Measurements from ENCODE around the gene ALKBH7. TPM values are rescaled to one million over a fixed set of nuclear protein-coding genes. Genes with fewer than 3 reads are reported as not detected.

The ALKBH7 gene
- total RNA-seq, 4 donors from 2014 or later = 41.9 to 75.1 (median 45.7) TPM

DNA sequence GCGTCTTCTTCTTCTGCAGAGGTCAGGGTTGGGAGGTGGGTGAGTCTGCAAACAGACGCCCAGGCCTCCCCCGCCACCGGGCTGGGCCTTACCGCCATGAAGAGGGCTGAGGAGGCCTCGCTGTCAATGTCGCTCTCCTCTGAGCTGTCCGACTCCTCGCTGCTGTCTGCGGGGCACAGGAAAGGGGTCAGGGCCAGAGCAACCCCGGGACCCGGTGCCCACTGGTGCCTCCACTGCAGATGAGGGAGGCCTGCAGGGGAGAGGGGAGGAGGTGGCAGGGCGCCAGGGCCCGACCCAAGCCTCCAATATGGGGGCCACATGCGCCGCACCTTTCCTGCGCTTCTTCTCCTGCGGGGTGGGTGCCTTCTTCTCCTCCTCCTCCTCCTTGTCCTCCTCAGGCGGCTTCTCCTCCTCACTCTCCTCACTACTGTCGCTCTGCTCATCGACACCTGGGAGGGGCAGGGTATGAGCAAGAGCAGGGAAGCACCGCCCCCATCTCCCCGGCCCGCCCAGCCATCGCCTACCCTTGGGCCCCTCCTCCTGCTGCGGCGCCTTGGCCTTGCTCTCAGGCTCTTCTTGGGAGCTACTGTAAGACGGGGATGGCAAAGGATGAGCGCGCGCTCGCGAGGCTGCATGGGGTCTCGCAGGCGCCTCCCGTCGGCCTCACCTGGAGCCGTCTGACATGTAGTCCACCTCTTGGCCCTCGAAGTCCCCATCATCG lies 8.6 kb downstream of the ALKBH7 start:
- Histone ChIP-seq H3K4me1 (peaks cover 0 to 27% (median 11%) of the 10 kb centered on the region in 3 donors), H3K4me3 (no peak overlapping the region), H3K27ac (no peak overlapping the region), H3K9me3 (peaks cover 0 to 6% (median 0%) of the 10 kb centered on the region in 3 donors), H3K27me3 (no peaks in the 10 kb centered on the region), H3K36me3 (peaks cover 0 to 77% of the 10 kb centered on the region in 2 donors)
- 92% methylated on average over 9 of the region's 40 CpGs; no CpG with 5 or more reads in 1 of the 2 donors for WGBS, 2 donors (ENCODE audit: low coverage in 1 of 2)
- TF ChIP-seq EP300 (IDR thresholded peaks at IDR 0.05) (no peak), POLR2A (IDR thresholded peaks at IDR 0.05) (no peak), POLR2AphosphoS5 (IDR thresholded peaks at IDR 0.05) (no peak)
- no peak for ATAC-seq

DNA sequence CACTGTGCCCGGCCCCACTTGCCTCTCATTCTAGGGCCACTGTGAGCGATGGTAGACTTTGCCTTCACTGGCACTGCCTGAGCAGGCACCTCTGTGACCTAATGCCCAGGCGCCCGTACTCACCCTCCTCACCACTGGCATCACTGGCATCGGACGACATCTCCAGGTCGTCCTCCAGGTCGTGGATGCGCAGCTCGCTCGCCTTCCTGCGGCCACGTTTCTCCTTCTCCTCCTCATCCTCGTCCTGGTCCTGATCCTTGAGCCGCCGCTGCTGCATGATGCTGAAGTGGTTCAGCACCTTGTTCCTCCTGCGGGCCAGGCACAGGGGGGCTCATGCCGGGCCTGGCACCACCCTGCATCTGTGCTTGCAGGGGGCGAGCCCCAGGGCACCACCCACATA lies 10.6 kb downstream of the ALKBH7 start:
- H3K9me3 ChIP-seq = peaks cover 0 to 6% (median 0%) of the 10 kb centered on the region in 3 donors
- H3K27ac ChIP-seq = no peak overlapping the region
- no peak overlapping the region for H3K4me3 ChIP-seq
- no peak for ATAC-seq
- H3K36me3 ChIP-seq = peaks cover 0 to 97% of the 10 kb centered on the region in 2 donors
- TF ChIP-seq, protein P1, sequence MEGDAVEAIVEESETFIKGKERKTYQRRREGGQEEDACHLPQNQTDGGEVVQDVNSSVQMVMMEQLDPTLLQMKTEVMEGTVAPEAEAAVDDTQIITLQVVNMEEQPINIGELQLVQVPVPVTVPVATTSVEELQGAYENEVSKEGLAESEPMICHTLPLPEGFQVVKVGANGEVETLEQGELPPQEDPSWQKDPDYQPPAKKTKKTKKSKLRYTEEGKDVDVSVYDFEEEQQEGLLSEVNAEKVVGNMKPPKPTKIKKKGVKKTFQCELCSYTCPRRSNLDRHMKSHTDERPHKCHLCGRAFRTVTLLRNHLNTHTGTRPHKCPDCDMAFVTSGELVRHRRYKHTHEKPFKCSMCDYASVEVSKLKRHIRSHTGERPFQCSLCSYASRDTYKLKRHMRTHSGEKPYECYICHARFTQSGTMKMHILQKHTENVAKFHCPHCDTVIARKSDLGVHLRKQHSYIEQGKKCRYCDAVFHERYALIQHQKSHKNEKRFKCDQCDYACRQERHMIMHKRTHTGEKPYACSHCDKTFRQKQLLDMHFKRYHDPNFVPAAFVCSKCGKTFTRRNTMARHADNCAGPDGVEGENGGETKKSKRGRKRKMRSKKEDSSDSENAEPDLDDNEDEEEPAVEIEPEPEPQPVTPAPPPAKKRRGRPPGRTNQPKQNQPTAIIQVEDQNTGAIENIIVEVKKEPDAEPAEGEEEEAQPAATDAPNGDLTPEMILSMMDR (IDR thresholded peaks at IDR 0.05) = no peak
- TF ChIP-seq EP300 (IDR thresholded peaks at IDR 0.05) (no peak), POLR2A (IDR thresholded peaks at IDR 0.05) (no peak), POLR2AphosphoS5 (IDR thresholded peaks at IDR 0.05) (no peak)
- H3K27me3 ChIP-seq = no peaks in the 10 kb centered on the region
- WGBS, 2 donors (ENCODE audit: low coverage in 1 of 2) = 83 to 89% methylated on average over 1 to 12 of the region's 19 CpGs
- peaks cover 0 to 7% (median 4%) of the 10 kb centered on the region in 3 donors for H3K4me1 ChIP-seq

DNA sequence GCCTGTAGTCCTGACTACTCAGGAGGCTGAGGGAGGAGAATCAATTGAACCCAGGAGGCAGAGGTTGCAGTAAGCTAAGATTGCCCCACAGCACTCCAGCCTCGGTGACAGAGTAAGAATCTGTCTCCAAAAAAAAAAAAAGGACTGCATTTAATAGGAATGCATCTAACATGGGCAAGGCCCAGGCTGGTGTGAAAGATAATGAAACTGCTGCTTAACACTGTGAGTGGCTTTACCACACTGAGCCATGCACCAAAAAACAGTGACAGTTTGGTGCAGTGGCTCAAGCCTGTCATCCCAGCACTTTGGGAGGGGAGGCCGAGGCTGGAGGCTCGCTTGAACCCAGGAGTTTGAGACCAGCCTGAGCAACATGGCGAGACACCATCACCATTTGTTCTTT lies 11.8 kb downstream of the ALKBH7 start:
- peaks cover 0 to 100% of the 10 kb centered on the region in 2 donors for H3K36me3 ChIP-seq
- no peak overlapping the region for H3K27ac ChIP-seq
- WGBS, 2 donors (ENCODE audit: low coverage in 1 of 2) = 100% methylated on average over 2 to 3 of the region's 4 CpGs
- no peaks in the 10 kb centered on the region for H3K4me1 ChIP-seq
- peaks cover 0 to 6% (median 0%) of the 10 kb centered on the region in 3 donors for H3K9me3 ChIP-seq
- no peaks in the 10 kb centered on the region for H3K27me3 ChIP-seq
- ATAC-seq = no peak
- TF ChIP-seq POLR2A (IDR thresholded peaks at IDR 0.05) (no peak), POLR2AphosphoS5 (IDR thresholded peaks at IDR 0.05) (no peak)
- no peak overlapping the region for H3K4me3 ChIP-seq

DNA sequence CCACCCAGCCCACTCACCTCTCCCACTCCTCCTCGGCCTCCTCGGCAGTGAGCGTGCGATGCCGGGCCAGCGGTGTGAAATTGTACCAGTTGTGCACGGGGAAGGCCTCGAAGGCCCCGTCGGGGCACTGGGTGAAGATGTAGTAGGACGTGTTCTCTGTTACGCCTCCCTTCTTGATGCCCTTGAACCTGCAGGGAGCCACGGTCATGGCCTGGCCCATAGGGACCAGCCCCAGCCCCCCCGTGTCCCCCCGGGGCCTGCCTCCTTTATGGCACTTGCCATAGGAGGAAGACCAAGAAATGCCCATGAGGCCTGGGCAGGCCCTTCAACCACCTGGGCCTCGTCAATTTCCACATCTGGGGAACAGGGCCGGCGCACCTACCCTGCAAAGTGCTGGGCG lies 14.8 kb downstream of the ALKBH7 start:
- peaks cover 0 to 92% of the 10 kb centered on the region in 2 donors for H3K36me3 ChIP-seq
- ATAC-seq = no peak
- TF ChIP-seq POLR2A (IDR thresholded peaks at IDR 0.05) (no peak), POLR2AphosphoS5 (IDR thresholded peaks at IDR 0.05) (no peak), EP300 (IDR thresholded peaks at IDR 0.05) (no peak)
- TF ChIP-seq, protein P1 (IDR thresholded peaks at IDR 0.05) = no peak
- H3K4me3 ChIP-seq = no peak overlapping the region
- no peaks in the 10 kb centered on the region for H3K9me3 ChIP-seq
- peaks cover 0 to 9% (median 6%) of the 10 kb centered on the region in 3 donors for H3K4me1 ChIP-seq
- H3K27me3 ChIP-seq = no peaks in the 10 kb centered on the region
- H3K27ac ChIP-seq = no peak overlapping the region
- WGBS, 2 donors (ENCODE audit: low coverage in 1 of 2) = no CpG with 5 or more reads among the region's 19 CpGs

DNA sequence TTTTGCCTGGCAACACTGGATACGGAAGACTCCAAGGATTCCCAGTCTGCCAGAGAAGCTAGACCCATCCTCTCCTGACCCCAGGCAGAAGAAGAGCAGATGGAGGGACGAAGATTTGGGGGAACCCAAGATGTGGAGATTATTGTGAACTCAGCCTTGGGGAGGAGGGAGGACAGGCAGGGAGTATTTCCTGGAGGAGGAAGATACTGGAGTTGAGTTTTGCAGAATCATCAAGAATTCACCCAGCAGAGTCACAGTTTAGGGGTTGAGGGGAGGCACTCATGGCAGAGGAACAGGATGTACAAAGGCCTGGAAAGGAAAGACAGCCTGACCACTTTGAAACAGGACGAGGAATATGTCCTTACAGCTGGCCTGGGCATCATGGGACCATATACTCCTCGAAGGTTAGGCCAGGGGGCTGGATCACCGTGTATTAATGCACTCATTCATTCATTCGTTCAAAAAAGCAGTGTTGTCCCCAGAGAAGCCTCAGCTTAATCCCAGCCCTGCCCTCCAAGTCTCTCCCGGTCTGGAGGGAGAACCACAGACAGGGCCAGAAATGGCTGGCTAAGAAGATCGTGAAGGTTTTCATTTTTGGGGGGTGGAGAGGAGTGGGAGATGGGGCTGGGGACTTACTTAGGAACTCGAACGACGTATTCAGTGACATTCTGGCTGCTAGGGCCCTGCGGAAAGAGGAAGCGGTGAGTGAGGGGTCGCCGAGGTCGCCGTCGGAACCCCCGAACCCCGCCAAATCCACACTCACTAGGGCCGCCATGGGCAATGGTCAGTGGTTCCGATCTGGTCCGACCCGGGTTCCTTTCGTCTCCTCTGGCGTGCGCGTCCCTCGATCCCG lies 19.9 kb downstream of the ALKBH7 start:
- Histone ChIP-seq H3K27me3 (no peaks in the 10 kb centered on the region), H3K27ac (peak overlapping the region; percentile 91 to 98 (median 95)), H3K9me3 (no peaks in the 10 kb centered on the region), H3K4me1 (peaks cover 0 to 19% (median 7%) of the 10 kb centered on the region in 3 donors), H3K4me3 (peak overlapping the region; percentile 69 to 72), H3K36me3 (peaks cover 0 to 42% of the 10 kb centered on the region in 2 donors)
- TF ChIP-seq POLR2A (IDR thresholded peaks at IDR 0.05) = no peak
- TF ChIP-seq EP300 (IDR thresholded peaks at IDR 0.05) = no peak
- TF ChIP-seq, protein P1 (IDR thresholded peaks at IDR 0.05) = peak in 1 of 4 experiments; percentile 31
- no peak for TF ChIP-seq POLR2AphosphoS5 (IDR thresholded peaks at IDR 0.05)
- 14% methylated on average over 11 of the region's 30 CpGs; no CpG with 5 or more reads in 1 of the 2 donors for whole genome bisulfite sequencing, 2 donors (ENCODE audit: low coverage in 1 of 2)
- ATAC-seq = no peak
